PFSK-1 (cell line): Measurements from ENCODE around the gene CBX8.

Source experiments
- POLR2AphosphoS5 ChIP-seq: IDR thresholded peaks from 2 replicates; pipeline ENCODE4 v1.6.1; 2012; ENCODE audit warnings: low read depth, mild to moderate bottlenecking, control low read depth, low read length, moderate library complexity
- REST ChIP-seq, 2 experiments: IDR thresholded peaks; 2 replicates each; pipeline versions ENCODE4 v1.6.1 to v1.8.0; 2011 to 2012; ENCODE audit warnings: low read depth in 2 of 2, low read length in 2 of 2, control low read depth in 1 of 2, inconsistent platforms in 1 of 2, mild to moderate bottlenecking in 1 of 2, moderate library complexity in 1 of 2; ENCODE audit not compliant: insufficient read depth in 1 of 2
- TAF1 ChIP-seq: IDR thresholded peaks from 2 replicates; pipeline ENCODE4 v1.6.1; 2012; ENCODE audit warnings: low read length, control low read depth, borderline replicate concordance; ENCODE audit not compliant: insufficient read depth

- no peak for TF ChIP-seq TAF1
- TF ChIP-seq REST (IDR thresholded peaks at IDR 0.05; ENCODE audit: insufficient read depth in 1 of 2, low read depth in 2 of 2, low read length in 2 of 2): no peak
- no peak for TF ChIP-seq POLR2AphosphoS5
These were observed 6.7 kb downstream of the CBX8 start for GRCh38 chr17:79789943-79790804.
